GM18519 (cell line): Measurements from ENCODE around the gene GCC2.

Experiments
- ATAC-seq: cut with Tn5 transposase; IDR thresholded peaks from one replicate; pipeline ENCODE4 v1.9.1; 2021; ENCODE audit warnings: mild to moderate bottlenecking, moderate library complexity; ENCODE audit not compliant: unreplicated experiment, low FRiP score

Gene GCC2, protein sequence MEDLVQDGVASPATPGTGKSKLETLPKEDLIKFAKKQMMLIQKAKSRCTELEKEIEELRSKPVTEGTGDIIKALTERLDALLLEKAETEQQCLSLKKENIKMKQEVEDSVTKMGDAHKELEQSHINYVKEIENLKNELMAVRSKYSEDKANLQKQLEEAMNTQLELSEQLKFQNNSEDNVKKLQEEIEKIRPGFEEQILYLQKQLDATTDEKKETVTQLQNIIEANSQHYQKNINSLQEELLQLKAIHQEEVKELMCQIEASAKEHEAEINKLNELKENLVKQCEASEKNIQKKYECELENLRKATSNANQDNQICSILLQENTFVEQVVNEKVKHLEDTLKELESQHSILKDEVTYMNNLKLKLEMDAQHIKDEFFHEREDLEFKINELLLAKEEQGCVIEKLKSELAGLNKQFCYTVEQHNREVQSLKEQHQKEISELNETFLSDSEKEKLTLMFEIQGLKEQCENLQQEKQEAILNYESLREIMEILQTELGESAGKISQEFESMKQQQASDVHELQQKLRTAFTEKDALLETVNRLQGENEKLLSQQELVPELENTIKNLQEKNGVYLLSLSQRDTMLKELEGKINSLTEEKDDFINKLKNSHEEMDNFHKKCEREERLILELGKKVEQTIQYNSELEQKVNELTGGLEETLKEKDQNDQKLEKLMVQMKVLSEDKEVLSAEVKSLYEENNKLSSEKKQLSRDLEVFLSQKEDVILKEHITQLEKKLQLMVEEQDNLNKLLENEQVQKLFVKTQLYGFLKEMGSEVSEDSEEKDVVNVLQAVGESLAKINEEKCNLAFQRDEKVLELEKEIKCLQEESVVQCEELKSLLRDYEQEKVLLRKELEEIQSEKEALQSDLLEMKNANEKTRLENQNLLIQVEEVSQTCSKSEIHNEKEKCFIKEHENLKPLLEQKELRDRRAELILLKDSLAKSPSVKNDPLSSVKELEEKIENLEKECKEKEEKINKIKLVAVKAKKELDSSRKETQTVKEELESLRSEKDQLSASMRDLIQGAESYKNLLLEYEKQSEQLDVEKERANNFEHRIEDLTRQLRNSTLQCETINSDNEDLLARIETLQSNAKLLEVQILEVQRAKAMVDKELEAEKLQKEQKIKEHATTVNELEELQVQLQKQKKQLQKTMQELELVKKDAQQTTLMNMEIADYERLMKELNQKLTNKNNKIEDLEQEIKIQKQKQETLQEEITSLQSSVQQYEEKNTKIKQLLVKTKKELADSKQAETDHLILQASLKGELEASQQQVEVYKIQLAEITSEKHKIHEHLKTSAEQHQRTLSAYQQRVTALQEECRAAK (N-terminal part only)

DNA sequence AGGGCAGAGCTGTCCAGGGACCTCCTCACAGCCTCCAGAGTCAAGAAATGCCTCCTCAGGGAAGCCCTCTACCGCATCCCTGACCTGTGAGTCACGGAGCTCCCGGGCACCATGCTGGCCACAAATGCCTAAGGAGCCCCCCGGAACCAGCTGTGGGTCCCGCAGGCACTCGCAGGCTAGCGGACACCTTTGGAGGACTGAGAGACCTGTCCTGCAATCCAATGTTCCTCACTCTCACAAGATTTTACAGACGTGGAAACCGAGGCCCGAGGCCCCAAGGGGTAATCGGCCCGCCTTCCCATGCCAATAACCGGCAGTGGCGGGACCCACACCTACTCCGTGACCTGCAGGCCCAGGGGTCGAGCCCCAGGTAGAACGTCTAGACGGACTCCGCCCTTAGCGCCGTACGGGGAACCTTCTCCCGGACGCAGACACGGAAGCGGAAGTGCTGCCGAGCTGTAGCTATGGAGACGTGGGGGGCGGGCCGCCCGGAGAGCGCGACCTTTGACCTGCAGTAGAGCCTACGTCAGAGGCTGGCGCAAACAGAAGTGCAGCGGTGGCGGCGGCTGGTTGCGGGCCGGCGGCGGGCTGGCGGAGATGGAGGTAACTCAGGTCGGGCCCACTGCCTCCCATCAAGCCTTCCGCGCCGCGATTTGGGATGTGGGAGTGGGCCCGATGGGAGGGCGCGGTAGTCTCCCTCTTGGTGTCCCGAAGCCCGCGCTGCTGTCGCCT lies at the start of gene GCC2:
Gene GCC2, plus strand, starts transcription at position 529 of the 732 bp plus-strand sequence. Its CDS starts 69 bp downstream, at position 598.
- peak; percentile 95 for ATAC-seq

DNA sequence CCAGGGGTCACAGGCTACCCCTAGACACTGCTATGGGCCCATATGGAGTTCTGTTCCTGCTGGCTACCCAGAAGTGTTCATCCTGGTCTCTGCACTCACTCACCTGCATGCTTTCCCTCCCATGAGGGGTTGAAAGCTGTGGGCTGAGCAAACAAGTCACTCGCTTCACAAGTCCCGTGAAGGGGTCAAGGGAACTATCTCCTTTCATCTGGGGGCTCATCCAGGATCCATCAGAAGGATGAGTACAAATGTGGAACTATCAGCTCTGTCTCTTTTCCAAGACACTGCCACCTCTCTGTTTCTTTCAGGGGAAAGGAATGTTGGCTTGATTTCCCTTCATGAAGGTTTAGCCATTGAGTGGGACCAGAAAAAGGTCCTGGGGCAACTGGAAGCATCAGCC lies 49.5 kb upstream of the GCC2 start:
- ATAC-seq: no peak

DNA sequence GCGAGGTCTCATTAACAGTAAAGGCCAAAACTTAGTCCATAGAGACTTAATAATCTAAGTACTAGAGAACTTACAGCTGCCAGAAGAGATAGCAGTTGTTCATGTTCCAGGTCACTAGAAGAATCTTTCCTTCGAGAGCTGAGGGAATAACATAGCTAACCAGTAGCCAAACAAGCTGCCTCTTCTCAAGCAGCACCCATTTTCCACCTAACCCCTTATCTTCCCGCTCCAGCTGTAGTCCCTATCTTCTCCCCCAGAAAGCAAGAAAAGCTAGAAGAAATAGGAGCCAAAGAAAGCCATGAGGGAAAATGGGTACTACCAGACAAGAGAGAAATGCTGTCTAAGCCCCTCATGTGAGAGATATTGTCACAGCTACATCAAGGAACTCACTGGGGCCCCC lies 47.2 kb upstream of the GCC2 start:
- no peak for ATAC-seq

DNA sequence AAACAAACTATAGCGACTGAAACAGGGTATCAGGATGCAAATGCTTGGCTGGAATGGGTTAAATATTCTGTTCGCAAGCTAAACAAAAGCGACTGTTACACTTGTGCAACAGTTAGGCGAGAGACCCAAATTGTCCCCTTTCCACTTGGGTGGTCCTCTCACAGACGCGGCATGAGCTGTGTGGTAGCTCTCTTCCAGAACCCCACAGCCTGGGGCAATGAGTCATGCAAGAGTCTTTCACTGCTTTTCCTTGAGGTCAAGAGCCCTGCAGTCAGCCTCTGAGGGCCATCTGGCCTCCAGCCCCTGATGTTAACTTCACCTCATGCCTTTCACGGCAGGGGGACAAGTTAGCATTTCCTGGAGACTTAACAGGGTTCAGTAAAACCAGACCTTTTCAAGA lies 45.5 kb upstream of the GCC2 start:
- no peak for ATAC-seq

DNA sequence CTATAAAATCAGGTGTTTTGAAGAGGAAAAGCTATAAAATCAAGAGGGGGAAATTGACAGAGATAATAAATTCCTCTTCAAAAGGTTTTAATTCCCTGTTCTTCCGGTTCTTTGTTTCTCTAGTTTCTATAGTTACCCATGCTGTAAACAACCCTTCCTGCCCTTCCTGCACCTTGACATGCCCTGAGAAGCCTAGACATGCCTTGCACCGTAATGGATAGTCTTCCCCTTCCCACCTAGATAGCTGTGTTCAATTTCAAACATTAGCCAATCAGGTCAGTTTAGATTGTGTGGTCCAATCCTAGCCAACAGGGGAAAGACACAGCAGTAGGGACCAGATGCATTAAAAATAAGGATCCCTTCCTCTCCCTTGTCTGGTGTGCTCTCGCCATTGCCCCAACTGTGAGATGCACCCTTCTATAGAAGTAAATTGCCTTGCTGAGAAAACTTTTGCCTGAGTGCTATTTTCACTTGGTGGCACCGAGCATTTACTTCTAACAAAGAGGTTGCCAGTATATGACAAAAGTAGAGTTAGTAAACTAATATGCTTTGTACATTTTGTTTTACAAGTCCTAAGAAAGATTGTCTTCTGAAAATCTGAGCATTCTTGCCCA lies 44.1 kb upstream of the GCC2 start:
- ATAC-seq: no peak

DNA sequence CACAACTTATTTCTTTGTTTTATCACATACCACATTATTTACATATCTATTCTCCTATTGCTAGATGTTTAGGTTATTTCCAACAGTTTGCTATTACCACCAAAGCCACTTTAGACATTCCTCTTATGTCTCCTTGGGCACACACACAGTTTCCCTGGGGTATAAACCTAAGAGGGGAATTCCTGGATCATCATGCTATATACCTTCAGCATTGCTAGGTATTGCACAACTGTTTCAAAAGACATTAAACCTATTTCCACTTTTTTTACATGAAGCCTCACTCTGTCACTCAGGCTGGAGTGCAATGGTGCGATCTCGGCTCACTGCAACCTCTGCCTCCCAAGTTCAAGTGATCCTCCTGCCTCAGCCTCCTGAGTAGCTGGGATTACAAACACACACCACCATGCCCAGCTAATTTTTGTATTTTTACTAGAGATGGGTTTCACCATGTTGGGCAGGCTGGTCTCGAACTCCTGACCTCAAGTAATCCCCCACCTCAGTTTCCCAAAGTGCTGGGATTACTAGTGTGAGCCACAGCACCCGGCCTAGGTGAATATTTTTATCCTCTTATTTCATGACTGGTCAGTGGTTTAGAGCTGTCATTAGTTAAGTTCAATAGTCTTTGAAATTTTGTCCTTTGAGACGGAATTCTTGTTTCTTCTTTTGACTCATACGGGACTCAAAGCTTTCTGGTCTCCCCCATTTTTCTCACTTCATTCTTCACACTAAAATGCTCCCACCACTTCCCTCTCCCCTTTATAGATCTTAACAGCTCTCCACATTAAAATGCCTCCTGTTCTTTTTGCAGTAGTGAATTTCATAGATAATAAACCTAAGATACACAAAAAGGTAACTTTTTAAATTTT lies 40.9 kb upstream of the GCC2 start:
- peak; percentile 57 for ATAC-seq

DNA sequence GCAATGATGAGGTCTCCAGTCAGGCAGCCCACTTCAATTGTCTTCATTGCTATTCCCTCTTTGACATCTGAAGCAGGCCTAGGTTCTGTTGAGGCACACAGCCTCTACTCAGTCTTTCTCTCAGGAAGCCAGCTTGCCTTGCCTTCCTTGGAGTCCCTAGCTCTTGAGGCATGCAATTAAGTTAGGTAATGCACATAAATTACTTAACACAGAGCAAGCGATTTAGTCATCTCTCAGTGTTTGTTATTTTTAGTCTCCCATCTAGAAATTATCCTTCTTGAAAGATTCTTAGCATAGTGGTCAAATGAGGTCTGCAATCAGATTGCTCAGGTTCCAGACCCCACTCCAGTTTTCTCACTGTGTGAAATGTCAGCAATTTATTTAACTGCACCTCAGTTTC lies 39.2 kb upstream of the GCC2 start:
- ATAC-seq: no peak

DNA sequence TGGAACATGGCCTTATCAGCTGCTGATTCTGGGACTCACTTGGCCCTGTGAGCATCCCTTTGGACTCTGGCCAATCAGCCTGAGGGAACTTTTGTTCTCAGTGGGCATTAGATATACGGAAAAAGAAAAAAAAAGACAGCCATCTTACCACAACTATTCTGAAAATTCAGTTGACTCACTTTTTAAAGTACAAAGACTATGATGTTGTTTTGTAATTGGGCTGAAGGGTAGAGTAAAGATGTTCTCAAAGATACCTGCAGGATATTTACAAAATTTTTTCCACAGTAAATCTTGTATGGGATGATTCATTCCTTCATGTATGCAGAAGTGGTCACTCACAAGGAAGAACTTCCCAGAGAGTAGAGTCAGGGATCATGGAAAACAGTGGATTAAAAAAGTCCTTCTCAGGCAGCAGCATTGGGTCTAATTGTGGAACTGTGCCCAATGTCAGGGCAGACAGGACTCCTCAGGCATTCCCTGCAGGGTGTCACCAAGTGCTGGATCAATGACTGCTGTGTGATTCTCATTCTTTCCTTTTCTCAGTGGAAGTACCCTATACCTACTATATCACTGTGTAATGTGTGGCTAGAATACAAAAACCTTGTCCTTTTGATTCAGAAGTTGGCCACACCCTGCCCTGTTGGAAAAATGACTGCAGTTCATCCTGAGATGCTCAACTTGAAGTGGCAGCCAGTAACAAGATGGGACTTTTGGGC lies 35.9 kb upstream of the GCC2 start:
- ATAC-seq: no peak

DNA sequence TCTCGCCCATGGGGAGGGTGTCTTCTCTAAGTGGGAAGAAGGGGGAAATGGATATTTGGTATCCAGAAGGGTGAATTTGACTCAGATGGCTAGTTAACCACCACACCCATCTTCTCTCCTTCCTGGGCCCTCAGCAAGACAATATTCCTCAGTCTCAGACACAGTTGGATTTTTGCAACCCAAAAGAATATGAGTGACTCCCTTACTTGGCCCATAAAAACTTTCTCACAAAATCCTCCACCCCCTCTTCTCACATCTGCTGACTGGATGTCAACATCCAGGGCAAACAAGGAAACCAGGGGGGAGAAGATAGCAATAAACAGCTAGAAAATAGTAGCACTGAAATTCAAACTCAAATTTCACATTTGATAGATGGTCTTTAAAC lies 35.3 kb upstream of the GCC2 start:
- no peak for ATAC-seq

DNA sequence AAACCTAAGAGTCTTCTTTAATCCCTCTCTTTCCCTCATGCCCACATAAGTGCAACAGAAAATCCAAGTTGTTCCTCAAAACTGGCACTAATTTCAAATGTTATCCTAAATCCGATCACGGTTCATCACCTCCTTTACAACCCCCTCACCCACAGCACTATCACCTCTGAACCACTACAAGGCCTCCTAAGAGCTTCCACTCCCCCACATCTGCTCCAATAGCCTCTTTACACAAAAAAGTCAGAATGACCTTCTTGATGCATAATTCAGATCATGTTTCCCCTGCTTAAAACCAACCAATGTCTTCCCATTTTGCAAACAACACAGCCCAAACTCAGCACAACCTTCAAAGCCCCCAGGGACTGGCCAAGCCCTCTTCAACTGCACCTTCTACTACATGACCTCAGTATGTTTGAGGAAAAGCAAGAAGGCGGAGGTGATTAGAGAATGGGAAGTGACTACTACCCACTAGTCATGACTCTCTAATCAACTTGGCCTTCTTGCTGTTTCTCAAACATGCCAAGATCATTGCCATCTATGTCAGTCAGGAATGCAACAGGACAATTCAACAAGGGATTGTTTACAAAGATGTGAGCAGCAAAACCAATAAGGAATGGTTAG lies 34.6 kb upstream of the GCC2 start:
- ATAC-seq: no peak

DNA sequence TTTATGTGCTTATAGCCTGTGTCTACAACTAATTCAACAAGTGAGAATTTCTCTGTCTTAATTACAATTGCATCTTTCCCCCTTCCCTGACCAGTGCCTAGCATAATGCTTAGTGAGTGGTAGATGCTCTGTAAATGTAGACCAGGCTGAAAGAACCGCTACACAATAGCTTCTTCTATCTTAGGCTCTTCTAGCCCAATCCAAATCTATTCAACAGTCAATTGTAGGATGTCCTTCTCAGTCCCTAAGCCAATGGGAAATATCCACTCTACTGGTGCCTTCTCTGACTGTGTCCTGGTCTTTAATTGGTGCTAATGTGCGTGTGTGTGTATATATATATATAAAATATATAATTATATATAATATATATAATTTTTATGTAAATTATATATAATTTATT lies 34.1 kb upstream of the GCC2 start:
- no peak for ATAC-seq

DNA sequence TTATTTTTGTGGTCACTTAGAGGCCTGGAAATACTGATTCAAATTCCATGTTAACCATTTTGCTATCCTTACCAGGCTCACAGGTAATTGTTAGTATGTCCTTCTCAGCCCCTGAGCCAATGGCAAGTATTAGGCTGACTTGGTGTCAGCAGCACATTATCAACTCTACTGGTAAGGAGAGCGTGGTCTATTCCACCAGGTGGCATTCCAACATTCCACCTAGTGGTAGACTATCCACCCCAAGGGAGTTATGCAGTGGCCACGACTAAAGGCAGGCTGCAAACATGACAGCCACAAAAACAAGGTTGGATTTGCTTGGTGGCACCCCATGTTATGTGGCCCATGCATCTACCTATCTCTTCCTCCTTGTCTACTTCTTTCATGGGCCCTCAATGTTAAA lies 31.8 kb upstream of the GCC2 start:
- no peak for ATAC-seq

DNA sequence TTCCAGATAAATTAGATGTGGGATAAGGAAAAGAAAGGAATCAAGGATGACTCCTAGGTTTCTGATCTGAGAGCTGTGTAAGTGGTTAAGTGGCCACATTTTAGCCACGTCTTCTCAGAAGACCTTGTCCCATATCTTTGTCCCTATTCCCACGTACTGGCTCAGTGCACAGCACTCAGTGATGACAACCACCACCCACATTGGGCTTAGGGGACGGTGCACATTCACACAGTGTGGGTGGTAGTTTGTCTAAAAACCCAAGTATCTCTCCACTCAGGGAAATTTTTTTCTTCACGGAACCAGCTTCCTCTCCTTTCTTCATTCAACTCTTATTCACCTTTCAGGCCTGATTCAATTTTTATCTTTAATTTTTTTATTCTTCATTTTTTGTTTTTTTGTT lies 30.6 kb upstream of the GCC2 start:
- no peak for ATAC-seq

DNA sequence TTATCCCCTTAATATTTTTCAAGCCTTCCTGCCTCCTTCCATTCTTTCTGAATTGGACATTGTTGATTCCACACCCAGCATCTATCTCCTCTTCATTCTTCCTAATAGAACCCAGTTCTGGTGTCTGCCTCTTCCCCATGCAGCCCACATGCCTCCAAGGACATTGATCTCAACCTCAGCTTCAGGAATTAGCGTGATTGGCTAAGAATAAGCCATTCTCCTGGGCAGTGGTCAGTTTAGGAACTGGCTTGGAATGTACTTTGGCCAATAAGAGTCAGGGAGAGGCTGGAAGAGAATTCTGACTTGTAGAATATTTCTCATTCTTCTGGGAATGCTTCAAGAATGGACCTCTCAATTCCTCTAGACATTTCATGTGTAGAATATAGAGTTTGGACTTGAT lies 25.9 kb upstream of the GCC2 start:
- no peak for ATAC-seq

DNA sequence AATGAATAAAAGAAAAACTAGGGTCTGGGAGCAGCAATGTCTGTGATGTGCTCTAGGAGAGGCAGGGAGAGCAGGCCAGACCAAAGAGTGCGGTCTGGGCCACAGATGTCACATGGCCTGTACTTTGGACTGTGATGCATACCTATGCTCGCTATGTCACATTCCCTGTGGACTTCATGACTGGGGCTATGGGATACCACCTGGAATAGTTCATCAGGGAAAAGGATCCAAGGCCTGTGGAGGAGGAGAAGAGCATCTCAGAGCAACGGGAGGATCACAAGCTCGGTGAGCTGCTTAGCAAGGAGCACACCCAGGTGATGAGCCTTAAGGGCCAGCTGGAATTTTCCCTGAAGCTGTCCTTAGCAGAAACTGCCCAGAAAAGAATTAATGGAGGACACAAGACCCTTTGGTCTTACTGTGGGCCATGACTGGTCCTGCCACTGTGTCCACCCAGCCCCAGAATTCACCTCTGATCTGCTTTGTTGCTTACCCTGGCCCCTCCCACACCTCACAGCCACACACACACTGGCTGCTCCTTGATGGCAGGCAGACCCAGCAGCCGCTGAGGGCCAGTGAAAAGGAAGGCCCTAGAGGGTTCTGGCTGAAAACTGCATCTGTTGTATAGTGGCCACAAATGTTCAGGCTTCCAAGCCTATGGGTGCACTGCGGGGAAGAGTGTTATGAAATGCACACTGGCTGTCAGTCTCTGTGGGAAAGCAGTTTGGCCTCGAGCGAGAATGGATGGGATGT lies 25.3 kb upstream of the GCC2 start:
- no peak for ATAC-seq

DNA sequence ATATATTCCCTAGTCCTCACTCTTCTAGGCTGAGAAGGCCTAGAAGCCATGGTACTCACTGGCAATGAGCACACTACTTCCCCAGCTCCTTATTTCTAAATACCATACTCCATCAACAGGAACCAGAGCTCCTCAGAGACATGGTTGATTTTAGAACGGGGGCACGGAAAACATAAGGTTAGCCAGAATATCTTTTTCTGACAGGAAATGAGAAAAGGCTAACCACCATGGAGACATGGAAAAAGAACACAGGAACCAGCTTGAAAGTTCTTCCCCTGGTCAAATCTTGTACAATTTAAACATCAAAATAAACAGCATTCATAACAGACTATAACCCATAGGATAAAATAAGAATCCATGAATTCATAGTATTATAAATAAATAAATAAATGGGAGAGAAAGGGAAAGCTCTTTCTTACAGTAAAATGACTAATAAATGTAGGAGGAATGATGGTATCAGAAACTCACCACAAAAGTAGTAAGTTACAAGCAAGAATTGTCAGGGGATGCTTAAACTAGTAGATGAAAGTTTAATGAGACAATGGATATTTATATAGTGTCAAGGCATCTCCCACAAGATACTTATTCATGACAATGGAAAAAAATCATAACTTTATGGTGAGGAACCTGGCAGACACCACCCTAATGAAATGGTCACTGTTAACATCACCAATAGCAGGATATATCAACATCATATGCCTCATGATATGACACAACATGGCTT lies 20.6 kb upstream of the GCC2 start:
- ATAC-seq: no peak
